Measurements from ENCODE around the gene TUBGCP3. TPM values are rescaled to one million over a fixed set of nuclear protein-coding genes. Genes with fewer than 3 reads are reported as not detected.
"Not testable (repeated sequence)": the region's sequence is repeated elsewhere in the genome, so short reads cannot be mapped to it uniquely, and the experiment has no call there.

Gene TUBGCP3
- total RNA-seq, 2 donors from 2014 or later, result 9.8 to 14.7 TPM

DNA sequence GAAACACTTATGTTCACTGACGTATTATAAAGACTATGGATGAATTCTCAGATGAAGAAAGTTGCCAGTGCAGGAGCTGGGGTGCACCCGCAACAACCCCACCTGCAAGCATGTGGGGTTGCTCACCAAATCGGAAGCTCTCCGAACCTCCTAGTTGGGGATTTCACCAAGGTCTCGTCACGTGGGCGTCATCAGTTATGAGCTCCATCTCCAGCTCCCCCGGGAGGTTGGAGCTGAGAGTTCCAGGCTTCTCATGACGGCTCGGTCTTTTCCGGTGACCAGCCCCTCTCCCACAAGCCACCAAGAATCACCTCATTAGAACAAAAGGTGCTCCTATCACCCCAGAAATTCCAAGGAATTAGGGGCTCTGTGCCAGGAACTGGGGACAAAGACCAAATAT lies 46.1 kb upstream of the TUBGCP3 start:
- no peak for TF ChIP-seq CTCF (IDR thresholded peaks at IDR 0.05)
- no peak overlapping the region for H3K4me3 ChIP-seq
- H3K27ac ChIP-seq, result no peak overlapping the region
- peaks cover 0 to 3% of the 10 kb centered on the region in 2 donors for H3K27me3 ChIP-seq
- no peaks in the 10 kb centered on the region for H3K36me3 ChIP-seq
- no peaks in the 10 kb centered on the region for H3K9me3 ChIP-seq
- DNase-seq (ENCODE audit: low spot score), result no peak
- no peaks in the 10 kb centered on the region for H3K4me1 ChIP-seq

GRCh38 chr13:112630226-112630625 lies 42.3 kb upstream of the TUBGCP3 start:
- not testable (repeated sequence) for H3K9me3 ChIP-seq; DNase-seq (ENCODE audit: low spot score); H3K4me1 ChIP-seq; H3K27ac ChIP-seq; H3K36me3 ChIP-seq; H3K4me3 ChIP-seq; H3K27me3 ChIP-seq

GRCh38 chr13:112629161-112629560 lies 41.2 kb upstream of the TUBGCP3 start:
- Histone ChIP-seq H3K4me1 (no peaks in the 10 kb centered on the region), H3K4me3 (no peak overlapping the region), H3K36me3 (no peaks in the 10 kb centered on the region), H3K27me3 (no peaks in the 10 kb centered on the region), H3K27ac (no peak overlapping the region), H3K9me3 (no peaks in the 10 kb centered on the region)
- no peak for TF ChIP-seq CTCF (IDR thresholded peaks at IDR 0.05)
- DNase-seq (ENCODE audit: low spot score), result no peak

DNA sequence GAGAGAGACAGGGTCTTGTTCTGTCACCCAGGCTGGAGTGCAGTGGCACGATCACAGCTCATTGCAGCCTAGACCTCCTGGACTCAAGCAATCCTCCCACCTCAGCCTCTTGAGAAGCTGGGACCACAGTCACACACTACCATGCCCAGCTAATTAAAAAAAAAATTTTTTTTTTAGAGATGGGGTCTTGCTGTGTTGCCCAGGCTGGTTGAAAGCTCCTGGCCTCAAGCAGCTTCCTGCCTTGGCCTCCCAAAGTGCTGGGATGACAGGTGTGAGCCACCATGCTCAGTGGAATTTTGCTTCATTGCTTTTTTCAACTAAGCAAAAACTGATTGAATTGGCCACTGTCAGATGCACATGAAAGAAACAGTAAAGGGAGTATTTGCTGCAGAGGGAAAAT lies 39.7 kb upstream of the TUBGCP3 start:
- not testable (repeated sequence) for H3K36me3 ChIP-seq; H3K9me3 ChIP-seq; H3K4me3 ChIP-seq; H3K4me1 ChIP-seq; H3K27ac ChIP-seq; DNase-seq (ENCODE audit: low spot score); H3K27me3 ChIP-seq

DNA sequence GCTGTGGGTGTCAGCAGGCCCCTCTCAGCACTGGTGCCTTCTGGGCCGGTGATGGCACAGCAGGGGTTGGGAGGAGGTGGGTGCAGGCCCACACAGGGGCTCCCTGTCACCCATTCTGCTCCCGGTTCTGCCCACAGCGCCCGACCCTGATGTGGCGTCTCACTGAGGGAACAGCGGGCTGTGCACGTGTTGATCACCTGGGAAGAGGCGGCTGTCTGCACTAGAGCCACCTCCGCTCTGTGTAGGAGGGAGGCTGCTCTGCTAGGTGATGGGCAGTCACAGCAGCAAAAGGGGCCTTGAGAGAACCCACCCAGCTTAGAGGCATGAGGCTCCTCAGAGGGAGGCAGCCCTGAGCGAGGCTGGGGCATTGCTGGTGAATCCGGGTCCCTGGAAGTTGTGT lies 39.2 kb upstream of the TUBGCP3 start:
- DNase-seq (ENCODE audit: low spot score), result no peak
- Histone ChIP-seq H3K4me1 (no peaks in the 10 kb centered on the region), H3K27ac (no peak overlapping the region), H3K9me3 (no peaks in the 10 kb centered on the region), H3K27me3 (no peaks in the 10 kb centered on the region), H3K36me3 (no peaks in the 10 kb centered on the region), H3K4me3 (no peak overlapping the region)
- TF ChIP-seq CTCF (IDR thresholded peaks at IDR 0.05), result no peak

DNA sequence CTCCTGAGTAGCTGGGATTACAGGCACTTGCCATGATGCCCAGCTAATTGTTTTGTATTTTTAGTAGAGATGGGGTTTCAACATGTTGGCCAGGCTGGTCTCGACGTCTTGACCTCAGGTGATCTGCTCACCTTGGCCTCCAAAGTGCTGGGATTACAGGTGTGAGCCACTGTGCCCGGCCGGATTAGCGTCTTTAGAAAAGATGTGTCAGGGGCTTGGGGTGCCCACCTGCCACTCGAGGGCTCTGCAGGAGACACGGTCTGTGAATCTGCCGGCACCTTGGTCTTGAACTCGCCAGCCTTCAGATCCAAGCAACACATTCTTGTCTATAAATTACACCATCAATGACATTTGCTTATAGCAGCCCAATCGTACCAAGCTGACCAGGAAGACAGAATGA lies 38.8 kb upstream of the TUBGCP3 start:
- no peaks in the 10 kb centered on the region for H3K27me3 ChIP-seq
- H3K9me3 ChIP-seq, result no peaks in the 10 kb centered on the region
- no peak for TF ChIP-seq CTCF (IDR thresholded peaks at IDR 0.05)
- no peaks in the 10 kb centered on the region for H3K4me1 ChIP-seq
- H3K36me3 ChIP-seq, result no peaks in the 10 kb centered on the region
- no peak overlapping the region for H3K27ac ChIP-seq
- DNase-seq (ENCODE audit: low spot score), result no peak
- no peak overlapping the region for H3K4me3 ChIP-seq

- H3K27ac ChIP-seq, result no peak overlapping the region
- no peaks in the 10 kb centered on the region for H3K9me3 ChIP-seq
- no peak for TF ChIP-seq CTCF (IDR thresholded peaks at IDR 0.05)
- no peak for DNase-seq (ENCODE audit: low spot score)
- H3K4me1 ChIP-seq, result no peaks in the 10 kb centered on the region
- H3K36me3 ChIP-seq, result no peaks in the 10 kb centered on the region
- H3K27me3 ChIP-seq, result no peaks in the 10 kb centered on the region
- H3K4me3 ChIP-seq, result no peak overlapping the region
Measured at GRCh38 chr13:112626124-112626523, 38.2 kb upstream of the TUBGCP3 start.

Data from right atrium auricular region (tissue), 2 donors.